ENCODE measurements around the gene CYP8B1. TPM values are rescaled to one million over a fixed set of nuclear protein-coding genes. Genes with fewer than 3 reads are reported as not detected.

The CYP8B1 gene
- not detected in 2 replicates for total RNA-seq

- peaks cover 7% of the 10 kb centered on the region for H3K27me3 ChIP-seq (ENCODE audit: insufficient read depth, low read length)
- no peak within 1 kb of the TSS for H2AFZ ChIP-seq (ENCODE audit: low read length)
- no peak within 1 kb of the TSS for H3K27ac ChIP-seq (ENCODE audit: low read depth, low read length)
These were observed at the start of gene CYP8B1 for GRCh38 chr3:42875325-42876151. CYP8B1 (minus strand) TSS chr3:42875879; CDS start chr3:42875816, 63 bp downstream.

GRCh38 chr3:42923606-42924005 lies 47.9 kb upstream of the CYP8B1 start:
- DNase-seq (ENCODE audit: insufficient read length, low spot score, missing footprints), result no peak
- H3K4me3 ChIP-seq (ENCODE audit: insufficient read depth, low read length), result no peak overlapping the region
- TF ChIP-seq CTCF (IDR thresholded peaks at IDR 0.05; ENCODE audit: extremely low read depth, low read depth, low read length), result no peak
- no peaks in the 10 kb centered on the region for H3K36me3 ChIP-seq (ENCODE audit: insufficient read depth, low read length)
- no peak overlapping the region for H2AFZ ChIP-seq (ENCODE audit: low read length)
- H3K9me3 ChIP-seq (ENCODE audit: low read depth, low read length), result no peaks in the 10 kb centered on the region
- no peak overlapping the region for H3K4me2 ChIP-seq (ENCODE audit: insufficient read depth, low read length)
- H4K20me1 ChIP-seq (ENCODE audit: insufficient read depth, low read length), result no peaks in the 10 kb centered on the region
- H3K27me3 ChIP-seq (ENCODE audit: insufficient read depth, low read length), result no peaks in the 10 kb centered on the region
- no peak overlapping the region for H3K27ac ChIP-seq (ENCODE audit: low read depth, low read length)
- H3K4me1 ChIP-seq (ENCODE audit: insufficient read depth, low read length), result no peaks in the 10 kb centered on the region
- no peaks in the 10 kb centered on the region for H3K79me2 ChIP-seq (ENCODE audit: insufficient read depth, low read length)

More at GRCh38 chr3:42875325-42876151, at the start of gene CYP8B1:
- no peaks in the 10 kb centered on the region for H4K20me1 ChIP-seq (ENCODE audit: insufficient read depth, low read length)
- TF ChIP-seq CTCF (IDR thresholded peaks at IDR 0.05; ENCODE audit: extremely low read depth, low read depth, low read length), result no peak
- DNase-seq (ENCODE audit: insufficient read length, low spot score, missing footprints), result peak; percentile 57
- no peaks in the 10 kb centered on the region for H3K79me2 ChIP-seq (ENCODE audit: insufficient read depth, low read length)
- H3K4me3 ChIP-seq (ENCODE audit: insufficient read depth, low read length), result no peak within 1 kb of the TSS
- no peak within 1 kb of the TSS for H3K4me2 ChIP-seq (ENCODE audit: insufficient read depth, low read length)
- no peaks in the 10 kb centered on the region for H3K4me1 ChIP-seq (ENCODE audit: insufficient read depth, low read length)
- no peaks in the 10 kb centered on the region for H3K36me3 ChIP-seq (ENCODE audit: insufficient read depth, low read length)
- no peaks in the 10 kb centered on the region for H3K9me3 ChIP-seq (ENCODE audit: low read depth, low read length)

GRCh38 chr3:42914771-42915515 lies 39.3 kb upstream of the CYP8B1 start:
- no peak overlapping the region for H3K27ac ChIP-seq (ENCODE audit: low read depth, low read length)
- H3K27me3 ChIP-seq (ENCODE audit: insufficient read depth, low read length), result no peaks in the 10 kb centered on the region
- no peaks in the 10 kb centered on the region for H4K20me1 ChIP-seq (ENCODE audit: insufficient read depth, low read length)
- no peak overlapping the region for H2AFZ ChIP-seq (ENCODE audit: low read length)
- H3K4me1 ChIP-seq (ENCODE audit: insufficient read depth, low read length), result no peaks in the 10 kb centered on the region
- H3K9me3 ChIP-seq (ENCODE audit: low read depth, low read length), result peaks cover 25% of the 10 kb centered on the region
- no peaks in the 10 kb centered on the region for H3K79me2 ChIP-seq (ENCODE audit: insufficient read depth, low read length)
- H3K4me3 ChIP-seq (ENCODE audit: insufficient read depth, low read length), result no peak overlapping the region
- TF ChIP-seq CTCF (IDR thresholded peaks at IDR 0.05; ENCODE audit: extremely low read depth, low read depth, low read length), result no peak
- H3K36me3 ChIP-seq (ENCODE audit: insufficient read depth, low read length), result peaks cover 24% of the 10 kb centered on the region
- no peak overlapping the region for H3K4me2 ChIP-seq (ENCODE audit: insufficient read depth, low read length)
- no peak for DNase-seq (ENCODE audit: insufficient read length, low spot score, missing footprints)

- H4K20me1 ChIP-seq (ENCODE audit: insufficient read depth, low read length), result no peaks in the 10 kb centered on the region
These were observed 35.9 kb upstream of the CYP8B1 start for GRCh38 chr3:42911551-42911950.

More at GRCh38 chr3:42911551-42911950, 35.9 kb upstream of the CYP8B1 start:
- Histone ChIP-seq H3K9me3 (ENCODE audit: low read depth, low read length) (peaks cover 22% of the 10 kb centered on the region), H3K27ac (ENCODE audit: low read depth, low read length) (no peak overlapping the region), H3K4me2 (ENCODE audit: insufficient read depth, low read length) (no peak overlapping the region), H3K4me1 (ENCODE audit: insufficient read depth, low read length) (no peaks in the 10 kb centered on the region), H3K79me2 (ENCODE audit: insufficient read depth, low read length) (no peaks in the 10 kb centered on the region), H3K36me3 (ENCODE audit: insufficient read depth, low read length) (peaks cover 24% of the 10 kb centered on the region), H3K4me3 (ENCODE audit: insufficient read depth, low read length) (no peak overlapping the region), H2AFZ (ENCODE audit: low read length) (no peak overlapping the region), H3K27me3 (ENCODE audit: insufficient read depth, low read length) (no peaks in the 10 kb centered on the region)
- no peak for DNase-seq (ENCODE audit: insufficient read length, low spot score, missing footprints)
- TF ChIP-seq CTCF (IDR thresholded peaks at IDR 0.05; ENCODE audit: extremely low read depth, low read depth, low read length), result no peak
